ENCODE results near the gene PITX1.
"Not testable (repeated sequence)": the region's sequence is repeated elsewhere in the genome, so short reads cannot be mapped to it uniquely, and the experiment has no call there.

PITX1 gene

DNA sequence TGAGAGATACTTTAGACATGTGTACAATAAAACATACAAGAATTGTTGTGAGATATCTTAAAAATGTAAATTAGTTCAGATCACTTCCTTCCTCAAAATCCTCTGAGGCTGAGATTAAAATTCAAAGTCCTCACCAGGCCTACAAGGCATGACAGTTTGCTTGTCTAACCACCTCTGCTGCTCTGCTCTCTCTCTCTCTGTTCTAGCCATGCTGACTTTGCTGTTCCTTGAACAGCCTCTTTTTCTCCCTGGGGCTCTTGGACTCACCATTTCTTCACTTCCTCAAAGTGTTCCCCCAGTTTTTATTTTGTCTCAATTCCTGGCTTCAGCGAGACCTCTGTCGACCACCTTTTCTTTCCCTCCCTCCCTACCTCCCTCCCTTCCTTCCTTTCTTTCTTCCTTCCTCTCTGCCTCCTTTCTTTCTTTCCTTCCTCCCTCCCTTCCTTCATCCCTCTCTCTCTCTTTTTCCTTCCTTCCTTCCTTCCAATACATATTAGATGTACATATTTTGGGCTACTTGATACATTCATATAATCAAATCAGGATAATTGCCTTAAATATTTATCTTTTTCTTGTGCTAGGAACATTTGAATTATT lies 39.4 kb downstream of the PITX1 start:
- no peak overlapping the region for H3K4me2 ChIP-seq (ENCODE audit: low read length)
- H3K27me3 ChIP-seq (ENCODE audit: control insufficient read depth, insufficient read depth, low read length) = no peaks in the 10 kb centered on the region
- no peaks in the 10 kb centered on the region for H3K36me3 ChIP-seq (ENCODE audit: insufficient read depth, low read length)
- no peaks in the 10 kb centered on the region for H3K4me1 ChIP-seq (ENCODE audit: control insufficient read depth, insufficient read depth, low read length)
- no peak overlapping the region for H3K4me3 ChIP-seq (ENCODE audit: low read length)
- no peaks in the 10 kb centered on the region for H3K9me3 ChIP-seq (replicated peaks; ENCODE audit: low read length)
- no peak overlapping the region for H3K9ac ChIP-seq (ENCODE audit: low read depth, low read length)

DNA sequence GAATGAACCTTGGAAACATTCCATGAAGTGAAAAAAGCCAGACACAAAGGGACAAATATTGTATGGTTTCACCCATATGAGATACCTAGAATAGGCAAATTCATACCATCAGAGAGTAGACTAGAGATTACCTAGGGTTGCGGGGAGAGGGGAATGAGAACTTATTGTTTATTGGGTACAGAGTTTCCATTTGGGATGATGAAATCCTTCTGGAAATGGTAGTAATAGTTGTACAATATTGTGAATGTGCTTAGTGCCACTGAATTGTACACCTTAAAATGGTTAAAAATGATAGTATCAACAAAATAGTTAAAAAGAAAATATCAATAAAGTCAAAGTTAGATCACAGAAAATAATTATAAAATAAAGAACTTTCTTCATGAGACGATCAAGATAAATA lies 40.9 kb downstream of the PITX1 start:
- Histone ChIP-seq H3K4me2 (ENCODE audit: low read length) (no peak overlapping the region), H3K4me3 (ENCODE audit: low read length) (no peak overlapping the region), H3K9me3 (replicated peaks; ENCODE audit: low read length) (no peaks in the 10 kb centered on the region), H3K36me3 (ENCODE audit: insufficient read depth, low read length) (no peaks in the 10 kb centered on the region), H3K4me1 (ENCODE audit: control insufficient read depth, insufficient read depth, low read length) (no peaks in the 10 kb centered on the region), H3K9ac (ENCODE audit: low read depth, low read length) (no peak overlapping the region), H3K27me3 (ENCODE audit: control insufficient read depth, insufficient read depth, low read length) (no peaks in the 10 kb centered on the region)

DNA sequence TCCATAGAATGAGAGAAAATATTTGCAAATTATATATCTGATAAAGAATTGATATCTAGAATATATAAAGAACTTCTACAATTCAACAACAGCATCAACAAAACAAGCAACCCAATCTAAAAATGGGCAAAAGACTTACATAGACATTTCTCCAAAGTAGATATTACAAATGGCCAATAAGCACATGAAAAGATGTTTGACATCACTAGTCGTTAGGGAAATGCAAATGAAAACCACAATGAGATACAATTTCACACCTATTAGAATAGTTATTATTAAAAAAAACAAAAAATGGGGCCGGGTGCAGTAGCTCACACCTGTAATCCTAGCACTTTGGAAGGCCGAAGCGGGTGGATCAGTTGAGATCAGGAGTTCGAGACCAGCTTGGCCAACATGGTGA lies 41.9 kb downstream of the PITX1 start:
- no peaks in the 10 kb centered on the region for H3K36me3 ChIP-seq (ENCODE audit: insufficient read depth, low read length)
- H3K4me1 ChIP-seq (ENCODE audit: control insufficient read depth, insufficient read depth, low read length) = no peaks in the 10 kb centered on the region
- H3K27me3 ChIP-seq (ENCODE audit: control insufficient read depth, insufficient read depth, low read length) = no peaks in the 10 kb centered on the region
- no peak overlapping the region for H3K4me2 ChIP-seq (ENCODE audit: low read length)
- no peak overlapping the region for H3K9ac ChIP-seq (ENCODE audit: low read depth, low read length)
- no peaks in the 10 kb centered on the region for H3K9me3 ChIP-seq (replicated peaks; ENCODE audit: low read length)
- H3K4me3 ChIP-seq (ENCODE audit: low read length) = no peak overlapping the region

DNA sequence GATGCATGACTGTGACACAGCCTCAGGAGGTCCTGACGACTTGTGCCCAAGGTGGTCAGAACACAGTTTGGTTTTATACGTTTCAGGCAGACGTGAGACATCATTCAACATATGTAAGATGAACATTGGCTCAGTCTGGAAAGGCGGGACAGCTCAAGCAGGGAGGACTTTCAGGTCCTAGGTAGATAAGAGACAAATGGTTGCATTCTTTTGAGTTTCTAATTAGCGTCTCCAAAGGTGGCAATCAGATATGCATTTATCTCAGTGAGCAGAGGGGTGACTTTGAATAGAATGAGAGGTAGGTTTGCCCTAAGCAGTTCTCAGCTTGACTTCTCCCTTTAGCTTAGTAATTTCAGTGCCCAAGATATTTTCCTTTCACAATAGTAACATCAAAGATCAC lies 43.8 kb downstream of the PITX1 start:
- H3K9ac ChIP-seq (ENCODE audit: low read depth, low read length); H3K9me3 ChIP-seq (replicated peaks; ENCODE audit: low read length); H3K36me3 ChIP-seq (ENCODE audit: insufficient read depth, low read length); H3K4me2 ChIP-seq (ENCODE audit: low read length); H3K27me3 ChIP-seq (ENCODE audit: control insufficient read depth, insufficient read depth, low read length); H3K4me1 ChIP-seq (ENCODE audit: control insufficient read depth, insufficient read depth, low read length); H3K4me3 ChIP-seq (ENCODE audit: low read length): not testable (repeated sequence)

DNA sequence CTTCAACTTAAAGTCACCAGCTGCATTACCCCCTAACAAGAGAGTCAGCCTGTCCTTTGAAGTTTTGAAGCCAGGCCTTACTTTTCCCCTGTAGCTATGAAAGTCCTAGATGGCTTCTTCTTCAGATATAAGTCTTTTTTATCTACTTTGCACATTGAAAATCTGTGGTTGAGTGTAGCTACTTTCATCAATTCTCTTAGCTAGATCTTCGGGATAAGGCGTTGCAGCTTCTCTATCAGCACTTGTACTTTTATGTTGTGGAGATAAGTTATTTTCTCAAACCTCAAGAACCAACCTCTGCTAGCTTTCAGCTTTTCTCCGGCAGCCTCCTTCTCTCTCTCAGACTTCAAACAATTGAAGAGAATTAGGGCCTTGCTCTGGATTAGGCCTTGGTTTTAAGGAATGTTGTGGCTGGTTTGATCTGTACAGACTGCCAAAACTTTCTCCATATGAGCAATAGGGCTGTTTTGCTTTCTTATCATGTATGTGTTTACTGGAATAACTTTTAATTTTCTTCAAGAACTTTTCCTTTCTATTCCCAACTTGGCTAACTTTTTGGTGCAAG lies 44.7 kb downstream of the PITX1 start:
- no peaks in the 10 kb centered on the region for H3K9me3 ChIP-seq (replicated peaks; ENCODE audit: low read length)
- H3K9ac ChIP-seq (ENCODE audit: low read depth, low read length) = no peak overlapping the region
- H3K27me3 ChIP-seq (ENCODE audit: control insufficient read depth, insufficient read depth, low read length) = no peaks in the 10 kb centered on the region

DNA sequence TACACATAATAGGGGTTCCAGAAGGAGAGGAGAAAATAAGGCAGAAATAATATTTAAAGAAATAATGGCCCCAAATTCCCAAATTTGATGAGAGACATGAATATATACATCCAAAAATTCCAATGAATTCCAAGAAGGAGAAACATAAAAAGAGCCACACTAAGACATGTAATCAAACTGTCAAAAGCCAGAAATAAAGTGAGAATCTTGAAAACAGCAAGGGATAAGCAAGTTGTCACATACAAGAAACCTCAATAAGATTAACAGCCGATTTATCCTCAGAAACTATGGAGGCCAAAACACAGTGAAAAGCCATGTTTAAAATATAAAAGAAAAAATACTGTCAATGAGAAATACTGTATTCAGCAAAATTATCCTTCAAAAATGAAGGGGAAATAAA lies 51.8 kb downstream of the PITX1 start:
- H3K9me3 ChIP-seq (replicated peaks; ENCODE audit: low read length) = no peaks in the 10 kb centered on the region
- no peak overlapping the region for H3K9ac ChIP-seq (ENCODE audit: low read depth, low read length)
- H3K4me3 ChIP-seq (ENCODE audit: low read length) = no peak overlapping the region
- no peaks in the 10 kb centered on the region for H3K36me3 ChIP-seq (ENCODE audit: insufficient read depth, low read length)
- H3K4me1 ChIP-seq (ENCODE audit: control insufficient read depth, insufficient read depth, low read length) = no peaks in the 10 kb centered on the region
- H3K27me3 ChIP-seq (ENCODE audit: control insufficient read depth, insufficient read depth, low read length) = no peaks in the 10 kb centered on the region
- no peak overlapping the region for H3K4me2 ChIP-seq (ENCODE audit: low read length)

More for the DNA sequence above, 44.7 kb downstream of the PITX1 start:
- no peaks in the 10 kb centered on the region for H3K36me3 ChIP-seq (ENCODE audit: insufficient read depth, low read length)
- no peaks in the 10 kb centered on the region for H3K4me1 ChIP-seq (ENCODE audit: control insufficient read depth, insufficient read depth, low read length)
- no peak overlapping the region for H3K4me3 ChIP-seq (ENCODE audit: low read length)
- no peak overlapping the region for H3K4me2 ChIP-seq (ENCODE audit: low read length)

DNA sequence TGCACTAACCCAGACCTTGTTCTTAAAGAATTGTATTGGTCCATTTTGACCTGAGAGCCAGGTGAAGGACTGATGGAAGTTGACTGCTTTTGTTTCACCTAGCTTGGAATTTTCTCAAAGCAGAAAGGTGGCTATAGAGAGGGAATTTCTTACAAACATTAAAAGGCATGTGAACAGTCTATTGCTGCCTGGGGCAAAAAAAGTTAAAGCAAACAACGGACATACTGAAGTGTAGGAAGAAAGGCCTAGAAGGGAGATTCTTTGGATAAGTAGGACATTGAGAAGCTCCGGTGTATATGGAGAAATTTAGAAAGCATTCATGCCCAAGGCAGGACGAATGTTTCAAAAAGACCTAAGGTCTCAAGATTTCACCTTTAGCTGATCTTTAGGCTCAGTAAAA lies 54.6 kb downstream of the PITX1 start:
- Histone ChIP-seq H3K27me3 (ENCODE audit: control insufficient read depth, insufficient read depth, low read length) (no peaks in the 10 kb centered on the region), H3K9ac (ENCODE audit: low read depth, low read length) (no peak overlapping the region), H3K4me2 (ENCODE audit: low read length) (no peak overlapping the region), H3K9me3 (replicated peaks; ENCODE audit: low read length) (peaks cover 6% of the 10 kb centered on the region), H3K36me3 (ENCODE audit: insufficient read depth, low read length) (no peaks in the 10 kb centered on the region), H3K4me3 (ENCODE audit: low read length) (no peak overlapping the region), H3K4me1 (ENCODE audit: control insufficient read depth, insufficient read depth, low read length) (no peaks in the 10 kb centered on the region)
